Naive B cell (primary cell): ENCODE results near the gene SLC9C2. TPM values are rescaled to one million over a fixed set of nuclear protein-coding genes. Genes with fewer than 3 reads are reported as not detected.
A peak's percentile ranks its signal among the peaks of the same experiment; 100 is the strongest.
"Not testable (repeated sequence)": the region's sequence is repeated elsewhere in the genome, so short reads cannot be mapped to it uniquely, and the experiment has no call there.

Experiments used
- ATAC-seq, 2 donors: fragments of 150-1000 bp; cut with Tn5 transposase; 2 replicates each; pipeline ENCODE4 v1.10.0; 2021; ENCODE audit warnings: low read depth in 2 of 2, mild to moderate bottlenecking in 2 of 2, moderate library complexity in 2 of 2
- DNase-seq: peaks from one replicate; pipeline ENCODE4 v3.0.0; 2022
- H3K27ac Mint-ChIP-seq, 6 donors: one replicate each; pipeline ENCODE4 v1.8.0; 2020 to 2022; ENCODE audit warnings: mild to moderate bottlenecking in 6 of 6, mixed read lengths in 6 of 6, moderate library complexity in 5 of 6, inconsistent platforms in 2 of 6
- H3K27me3 Mint-ChIP-seq, 3 donors: one replicate each; pipeline ENCODE4 v1.8.0; 2021 to 2022; ENCODE audit warnings: mixed read lengths in 3 of 3, mild to moderate bottlenecking in 1 of 3
- H3K36me3 Mint-ChIP-seq, 2 donors: one replicate each; pipeline ENCODE4 v1.8.0; 2020 to 2022; ENCODE audit warnings: mixed read lengths in 2 of 2, inconsistent platforms in 1 of 2, mild to moderate bottlenecking in 1 of 2
- H3K4me1 Mint-ChIP-seq, 3 donors: one replicate each; pipeline ENCODE4 v1.8.0; 2020 to 2022; ENCODE audit warnings: mixed read lengths in 3 of 3, inconsistent platforms in 1 of 3, mild to moderate bottlenecking in 1 of 3, moderate library complexity in 1 of 3
- H3K4me3 Mint-ChIP-seq, 8 donors: one replicate each; pipeline ENCODE4 v1.8.0; 2020 to 2022; ENCODE audit warnings: mild to moderate bottlenecking in 8 of 8, mixed read lengths in 8 of 8, moderate library complexity in 8 of 8, inconsistent platforms in 2 of 8
- H3K9me3 Mint-ChIP-seq, 7 donors: one replicate each; pipeline ENCODE4 v1.8.0; 2020 to 2022; ENCODE audit warnings: mixed read lengths in 7 of 7, mild to moderate bottlenecking in 5 of 7, inconsistent platforms in 2 of 7, moderate library complexity in 1 of 7
- polyA plus RNA-seq, 6 donors: library from polyadenylated mRNA; unstranded; fragments of 300-500 nt; fragmentation: Illumina TruSeq; gene quantifications; one replicate each; pipeline ENCODE4 v1.2.3, GENCODE V29; 2021; ENCODE audit warnings: low read depth in 6 of 6

The SLC9C2 gene
- polyA plus RNA-seq, 6 donors from 2014 or later = not detected

DNA sequence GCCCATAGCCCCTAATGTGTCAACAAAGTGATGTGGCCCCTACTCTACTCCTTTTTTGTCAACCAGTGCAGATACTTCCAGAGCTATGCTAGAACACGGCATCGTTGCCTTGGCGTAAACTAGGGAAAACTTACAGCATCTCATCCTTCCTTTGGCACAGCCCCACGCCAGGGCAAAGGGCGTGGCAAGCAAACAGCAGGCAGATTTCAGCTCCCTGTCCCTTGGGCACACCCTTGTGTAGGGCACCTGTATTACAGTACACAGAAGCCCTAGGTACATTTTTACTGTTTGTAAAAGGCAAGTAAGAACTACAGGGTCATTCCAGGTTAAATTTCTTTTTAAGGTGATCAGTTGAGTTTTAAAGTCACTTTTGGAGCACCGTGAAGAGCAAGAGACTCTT is 96.4 kb downstream of the SLC9C2 start:
- H3K4me1 Mint-ChIP-seq = no peaks in the 10 kb centered on the region
- H3K36me3 Mint-ChIP-seq = no peaks in the 10 kb centered on the region
- H3K27ac Mint-ChIP-seq = no peak overlapping the region
- ATAC-seq = no peak
- H3K4me3 Mint-ChIP-seq = no peak overlapping the region
- DNase-seq = no peak
- peaks cover 0 to 12% (median 0%) of the 10 kb centered on the region in 3 donors for H3K27me3 Mint-ChIP-seq
- H3K9me3 Mint-ChIP-seq = no peaks in the 10 kb centered on the region

GRCh38 chr1:173505391-173505790 is 97.5 kb downstream of the SLC9C2 start:
- Mint-ChIP-seq H3K9me3 (no peaks in the 10 kb centered on the region), H3K36me3 (no peaks in the 10 kb centered on the region), H3K4me3 (no peak overlapping the region), H3K27ac (no peak overlapping the region), H3K4me1 (no peaks in the 10 kb centered on the region), H3K27me3 (peaks cover 0 to 12% (median 0%) of the 10 kb centered on the region in 3 donors)
- ATAC-seq (no peak), DNase-seq (no peak)

DNA sequence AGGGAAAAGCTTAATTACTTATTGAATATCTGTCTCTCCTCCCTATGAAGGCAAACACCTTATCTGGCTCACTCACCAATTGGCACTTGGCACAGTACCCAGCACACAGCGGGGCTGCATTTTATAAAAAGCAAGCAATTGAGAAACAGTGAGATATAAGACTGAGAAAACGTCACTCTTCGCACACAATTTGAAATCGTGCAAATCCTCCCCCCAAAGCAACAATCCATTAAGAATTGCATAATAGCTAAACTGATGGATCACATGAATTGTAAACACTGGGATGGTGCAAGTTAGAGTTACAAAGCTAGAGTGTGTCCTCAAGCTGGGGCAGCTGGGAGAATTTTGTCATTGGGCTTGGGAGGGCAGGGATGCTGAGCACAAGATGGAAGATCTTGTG is 98.6 kb downstream of the SLC9C2 start:
- Mint-ChIP-seq H3K27me3 (peaks cover 0 to 12% (median 0%) of the 10 kb centered on the region in 3 donors), H3K36me3 (no peaks in the 10 kb centered on the region), H3K27ac (no peak overlapping the region), H3K4me3 (no peak overlapping the region), H3K4me1 (no peaks in the 10 kb centered on the region), H3K9me3 (no peaks in the 10 kb centered on the region)
- no peak for DNase-seq
- no peak for ATAC-seq

DNA sequence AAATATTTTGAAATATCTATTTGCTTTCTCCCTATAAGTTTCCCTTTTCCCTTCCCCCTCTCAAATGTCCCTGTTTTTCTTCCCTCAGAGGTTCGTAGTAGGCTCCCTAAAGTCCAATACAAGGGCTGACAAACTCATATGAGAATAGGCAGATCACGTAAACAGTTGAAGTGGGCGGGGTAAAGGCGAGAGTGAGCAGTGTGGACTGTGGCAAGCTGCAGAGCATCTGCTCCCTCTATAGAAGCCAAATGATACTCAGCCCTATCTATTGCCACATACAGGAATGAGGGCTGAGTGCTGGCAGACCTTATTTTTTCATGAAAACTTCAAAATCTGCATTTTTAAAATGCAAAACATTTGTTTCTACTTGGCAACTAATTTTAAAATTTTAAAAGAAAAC is 99.5 kb downstream of the SLC9C2 start:
- no peaks in the 10 kb centered on the region for H3K4me1 Mint-ChIP-seq
- no peaks in the 10 kb centered on the region for H3K9me3 Mint-ChIP-seq
- DNase-seq (no peak), ATAC-seq (no peak)
- peaks cover 0 to 12% (median 0%) of the 10 kb centered on the region in 3 donors for H3K27me3 Mint-ChIP-seq
- H3K4me3 Mint-ChIP-seq = no peak overlapping the region
- no peak overlapping the region for H3K27ac Mint-ChIP-seq
- no peaks in the 10 kb centered on the region for H3K36me3 Mint-ChIP-seq

DNA sequence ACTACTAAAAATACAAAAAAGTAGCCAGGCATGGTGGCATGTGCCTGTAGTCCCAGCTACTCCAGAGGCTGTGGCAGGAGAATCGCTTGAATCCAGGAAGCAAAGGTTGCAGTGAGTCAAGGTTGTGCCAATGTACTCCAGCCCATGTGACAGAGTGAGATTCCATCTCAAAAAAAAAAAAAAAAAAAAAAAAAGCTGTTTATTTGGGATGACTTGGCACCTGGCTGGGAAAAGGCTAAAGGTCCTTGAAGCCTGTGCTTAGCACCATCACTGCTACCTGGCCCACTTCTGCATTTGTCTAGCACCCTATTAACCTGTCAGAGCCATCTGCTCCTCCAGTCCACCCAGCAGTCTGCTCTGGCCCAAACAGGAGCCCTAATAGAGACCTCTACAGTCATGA is 100.8 kb downstream of the SLC9C2 start:
- H3K27ac Mint-ChIP-seq = peak overlapping the region in 1 of 6 donors; percentile 56
- H3K36me3 Mint-ChIP-seq = no peaks in the 10 kb centered on the region
- H3K4me3 Mint-ChIP-seq = no peak overlapping the region
- no peaks in the 10 kb centered on the region for H3K4me1 Mint-ChIP-seq
- ATAC-seq = no peak
- H3K9me3 Mint-ChIP-seq = peaks cover 0 to 1% (median 0%) of the 10 kb centered on the region in 7 donors
- H3K27me3 Mint-ChIP-seq = peaks cover 0 to 12% (median 0%) of the 10 kb centered on the region in 3 donors
- no peak for DNase-seq

- no peak for ATAC-seq
Measured at GRCh38 chr1:173499729-173500128, 103.1 kb downstream of the SLC9C2 start.

GRCh38 chr1:173496757-173497320 is 106.0 kb downstream of the SLC9C2 start:
- H3K27ac Mint-ChIP-seq = peak overlapping the region in 1 of 6 donors; percentile 38
- H3K4me3 Mint-ChIP-seq = peak overlapping the region in 1 of 8 donors; percentile 78
- H3K4me1 Mint-ChIP-seq = no peaks in the 10 kb centered on the region
- peaks cover 0 to 14% (median 3%) of the 10 kb centered on the region in 7 donors for H3K9me3 Mint-ChIP-seq
- no peaks in the 10 kb centered on the region for H3K36me3 Mint-ChIP-seq
- DNase-seq = no peak
- H3K27me3 Mint-ChIP-seq = no peaks in the 10 kb centered on the region
- no peak for ATAC-seq

More at GRCh38 chr1:173499729-173500128, 103.1 kb downstream of the SLC9C2 start:
- H3K4me3 Mint-ChIP-seq = no peak overlapping the region
- H3K27ac Mint-ChIP-seq = no peak overlapping the region
- no peaks in the 10 kb centered on the region for H3K4me1 Mint-ChIP-seq
- peaks cover 0 to 7% (median 0%) of the 10 kb centered on the region in 7 donors for H3K9me3 Mint-ChIP-seq
- no peaks in the 10 kb centered on the region for H3K36me3 Mint-ChIP-seq
- DNase-seq = no peak
- peaks cover 0 to 7% (median 0%) of the 10 kb centered on the region in 3 donors for H3K27me3 Mint-ChIP-seq

- no peak overlapping the region for H3K27ac Mint-ChIP-seq
- no peaks in the 10 kb centered on the region for H3K4me1 Mint-ChIP-seq
- no peak overlapping the region for H3K4me3 Mint-ChIP-seq
Measured at GRCh38 chr1:173495609-173496267, 107.1 kb downstream of the SLC9C2 start.

DNA sequence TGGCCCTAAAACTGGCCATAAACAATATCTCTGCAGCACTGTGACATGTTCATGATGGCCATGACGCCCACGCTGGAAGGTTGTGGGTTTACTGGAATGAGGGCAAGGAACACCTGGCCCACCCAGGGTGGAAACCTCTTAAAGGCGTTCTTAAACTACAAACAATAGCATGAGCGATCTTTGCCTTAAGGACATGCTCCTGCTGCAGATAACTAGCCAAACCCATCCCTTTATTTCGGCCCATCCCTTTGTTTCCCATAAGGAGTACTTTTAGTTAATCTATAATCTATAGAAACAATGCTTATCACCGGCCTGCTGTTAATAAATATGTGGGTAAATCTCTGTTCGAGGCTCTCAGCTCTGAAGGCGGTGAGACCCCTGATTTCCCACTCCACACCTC is 109.7 kb downstream of the SLC9C2 start:
- ATAC-seq, H3K4me1 Mint-ChIP-seq, DNase-seq, H3K4me3 Mint-ChIP-seq, H3K27me3 Mint-ChIP-seq, H3K27ac Mint-ChIP-seq: not testable (repeated sequence)
- peaks cover 0 to 15% of the 10 kb centered on the region in 2 donors for H3K36me3 Mint-ChIP-seq
- peaks cover 0 to 14% (median 3%) of the 10 kb centered on the region in 7 donors for H3K9me3 Mint-ChIP-seq

More at GRCh38 chr1:173495609-173496267, 107.1 kb downstream of the SLC9C2 start:
- no peaks in the 10 kb centered on the region for H3K36me3 Mint-ChIP-seq
- ATAC-seq (no peak), DNase-seq (no peak)
- no peaks in the 10 kb centered on the region for H3K27me3 Mint-ChIP-seq
- peaks cover 0 to 14% (median 3%) of the 10 kb centered on the region in 7 donors for H3K9me3 Mint-ChIP-seq

DNA sequence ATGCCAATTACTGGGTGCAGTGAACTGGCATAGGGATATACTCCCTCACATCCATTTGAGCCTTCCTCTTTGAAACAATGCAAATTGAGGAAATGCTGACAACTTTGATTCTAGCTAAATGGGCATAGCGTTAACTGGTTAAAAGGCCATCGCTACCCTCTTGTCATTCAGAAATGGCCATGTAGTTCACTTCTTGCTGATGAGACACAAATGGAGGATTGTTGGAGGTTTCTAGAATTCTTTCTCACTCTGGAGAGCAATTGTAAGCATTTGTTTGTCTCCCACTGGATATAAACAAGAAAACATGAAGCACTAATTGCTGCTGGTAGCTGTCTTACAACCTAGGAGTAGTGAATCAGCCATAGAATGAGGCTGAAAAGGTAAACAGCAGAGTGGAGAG is 111.4 kb downstream of the SLC9C2 start:
- no peak for ATAC-seq
- DNase-seq = no peak
- no peak overlapping the region for H3K4me3 Mint-ChIP-seq
- no peaks in the 10 kb centered on the region for H3K4me1 Mint-ChIP-seq
- H3K27me3 Mint-ChIP-seq = no peaks in the 10 kb centered on the region
- H3K27ac Mint-ChIP-seq = peak overlapping the region in 1 of 6 donors; percentile 28
- H3K36me3 Mint-ChIP-seq = peaks cover 10 to 31% of the 10 kb centered on the region in 2 donors
- peaks cover 0 to 7% (median 3%) of the 10 kb centered on the region in 7 donors for H3K9me3 Mint-ChIP-seq

- DNase-seq (no peak), ATAC-seq (no peak)
- Mint-ChIP-seq H3K27me3 (no peaks in the 10 kb centered on the region), H3K4me1 (no peaks in the 10 kb centered on the region), H3K9me3 (peaks cover 0 to 7% (median 3%) of the 10 kb centered on the region in 7 donors), H3K27ac (peak overlapping the region in 1 of 6 donors; percentile 14), H3K4me3 (peak overlapping the region in 1 of 8 donors; percentile 34), H3K36me3 (peaks cover 22 to 46% of the 10 kb centered on the region in 2 donors)
Measured at GRCh38 chr1:173489929-173490328, 112.9 kb downstream of the SLC9C2 start.

GRCh38 chr1:173489149-173489600 is 113.7 kb downstream of the SLC9C2 start:
- Mint-ChIP-seq H3K4me1 (no peaks in the 10 kb centered on the region), H3K27ac (peak overlapping the region in 2 of 6 donors; percentile 12 to 58), H3K27me3 (no peaks in the 10 kb centered on the region), H3K9me3 (peaks cover 0 to 7% (median 3%) of the 10 kb centered on the region in 7 donors), H3K4me3 (no peak overlapping the region), H3K36me3 (peaks cover 30 to 53% of the 10 kb centered on the region in 2 donors)
- DNase-seq (no peak), ATAC-seq (no peak)

DNA sequence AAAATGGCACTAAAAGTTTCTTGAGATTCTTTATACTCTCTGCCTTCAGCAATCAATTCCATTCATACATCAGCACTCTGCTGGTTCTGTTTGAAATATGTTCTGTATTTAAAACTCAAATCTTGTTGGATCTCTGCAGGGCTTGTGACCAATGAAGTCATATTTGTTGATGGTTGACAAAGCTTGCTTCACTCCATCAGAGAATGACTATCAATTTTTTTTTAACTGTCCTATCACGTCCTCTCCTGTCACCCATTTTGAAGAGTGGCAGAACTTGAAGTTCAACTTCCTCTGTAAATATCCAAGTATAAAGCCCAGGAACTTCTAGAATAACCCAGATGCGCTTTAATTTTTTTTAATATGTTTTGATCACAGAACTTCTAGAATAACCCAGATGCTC is 114.9 kb downstream of the SLC9C2 start:
- peak overlapping the region in 1 of 6 donors; percentile 4 for H3K27ac Mint-ChIP-seq

GRCh38 chr1:173485401-173485800 is 117.5 kb downstream of the SLC9C2 start:
- Mint-ChIP-seq H3K9me3 (no peaks in the 10 kb centered on the region), H3K4me3 (no peak overlapping the region), H3K27ac (peak overlapping the region in 1 of 6 donors; percentile 39), H3K4me1 (peaks cover 0 to 4% (median 0%) of the 10 kb centered on the region in 3 donors), H3K36me3 (peaks cover 43 to 70% of the 10 kb centered on the region in 2 donors), H3K27me3 (no peaks in the 10 kb centered on the region)
- ATAC-seq (no peak), DNase-seq (no peak)

More for the DNA sequence above, 114.9 kb downstream of the SLC9C2 start:
- Mint-ChIP-seq H3K4me3 (no peak overlapping the region), H3K9me3 (peaks cover 0 to 2% (median 0%) of the 10 kb centered on the region in 7 donors), H3K4me1 (no peaks in the 10 kb centered on the region), H3K27me3 (no peaks in the 10 kb centered on the region), H3K36me3 (peaks cover 30 to 54% of the 10 kb centered on the region in 2 donors)
- no peak for DNase-seq
- no peak for ATAC-seq
